GM19372 (cell line): ENCODE results near the gene FAM89B.

Experiments
- ATAC-seq: cut with Tn5 transposase; IDR thresholded peaks from one replicate; pipeline ENCODE4 v1.9.1; 2021; ENCODE audit warnings: mild to moderate bottlenecking, low read depth, moderate library complexity; ENCODE audit not compliant: unreplicated experiment

FAM89B gene

GRCh38 chr11:65573391-65574079, 1.2 kb downstream of the FAM89B start:
- ATAC-seq, result no peak

- peak; percentile 30 for ATAC-seq
Measured at GRCh38 chr11:65574109-65574810, 1.9 kb downstream of the FAM89B start.

GRCh38 chr11:65574811-65575567, 2.7 kb downstream of the FAM89B start:
- no peak for ATAC-seq

- ATAC-seq, result no peak
Measured at GRCh38 chr11:65575568-65576231, 3.4 kb downstream of the FAM89B start, which contains the start of gene EHBP1L1. Gene EHBP1L1 (plus strand): TSS chr11:65576053. CDS start chr11:65576303, 250 bp downstream.

GRCh38 chr11:65576232-65576866, 4.0 kb downstream of the FAM89B start:
- no peak for ATAC-seq

- no peak for ATAC-seq
Measured at GRCh38 chr11:65576867-65577755, 4.8 kb downstream of the FAM89B start.

GRCh38 chr11:65577756-65578109, 5.4 kb downstream of the FAM89B start:
- no peak for ATAC-seq

GRCh38 chr11:65578134-65578533, 5.8 kb downstream of the FAM89B start:
- ATAC-seq, result no peak

- ATAC-seq, result no peak
Measured at GRCh38 chr11:65578667-65579066, 6.3 kb downstream of the FAM89B start.

GRCh38 chr11:65579291-65579690, 7.0 kb downstream of the FAM89B start:
- ATAC-seq, result no peak

GRCh38 chr11:65580031-65580692, 7.8 kb downstream of the FAM89B start:
- ATAC-seq, result no peak

- ATAC-seq, result no peak
Measured at GRCh38 chr11:65580756-65581155, 8.4 kb downstream of the FAM89B start.

GRCh38 chr11:65581928-65582327, 9.6 kb downstream of the FAM89B start:
- no peak for ATAC-seq

- no peak for ATAC-seq
Measured at GRCh38 chr11:65583589-65583988, 11.3 kb downstream of the FAM89B start.

- no peak for ATAC-seq
Measured at GRCh38 chr11:65584106-65584505, 11.8 kb downstream of the FAM89B start.

GRCh38 chr11:65584723-65585171, 12.4 kb downstream of the FAM89B start:
- ATAC-seq, result no peak

- no peak for ATAC-seq
Measured at GRCh38 chr11:65585396-65586246, 13.3 kb downstream of the FAM89B start.

GRCh38 chr11:65586247-65586630, 13.9 kb downstream of the FAM89B start:
- no peak for ATAC-seq
